Measurements from ENCODE around the gene DMTF1. TPM values are rescaled to one million over a fixed set of nuclear protein-coding genes. Genes with fewer than 3 reads are reported as not detected.

The DMTF1 gene
- total RNA-seq, 1 experiment from 2014 or later = 56.3 TPM

GRCh38 chr7:87218796-87219544 is 66.7 kb downstream of the DMTF1 start (continued):
- no peak for TF ChIP-seq CTCF (IDR thresholded peaks at IDR 0.05 in 2 of 3, conservative IDR thresholded peaks at IDR 0.05 in 1 of 3; ENCODE audit: borderline replicate concordance in 1 of 3, insufficient read depth in 1 of 3, low read depth in 2 of 3, low read length in 2 of 3)
- TF ChIP-seq SRF (IDR thresholded peaks at IDR 0.05; ENCODE audit: low read depth) = no peak
- TF ChIP-seq CEBPB (IDR thresholded peaks at IDR 0.05; ENCODE audit: low read depth) = no peak
- TF ChIP-seq JUND (IDR thresholded peaks at IDR 0.05) = no peak
- TF ChIP-seq, protein P1, sequence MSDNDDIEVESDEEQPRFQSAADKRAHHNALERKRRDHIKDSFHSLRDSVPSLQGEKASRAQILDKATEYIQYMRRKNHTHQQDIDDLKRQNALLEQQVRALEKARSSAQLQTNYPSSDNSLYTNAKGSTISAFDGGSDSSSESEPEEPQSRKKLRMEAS (IDR thresholded peaks at IDR 0.05) = no peak
- TF ChIP-seq ZFX (IDR thresholded peaks at IDR 0.05) = no peak
- no peak for TF ChIP-seq TCF7L2 (IDR thresholded peaks at IDR 0.05; ENCODE audit: borderline replicate concordance, extremely low read depth, insufficient read depth, insufficient read length)
- no peak for TF ChIP-seq ELF1 (IDR thresholded peaks at IDR 0.05; ENCODE audit: borderline replicate concordance, low read depth)
- TF ChIP-seq SIN3A (IDR thresholded peaks at IDR 0.05; ENCODE audit: low read depth) = no peak
- TF ChIP-seq CBX3 (IDR thresholded peaks at IDR 0.05; ENCODE audit: low read depth) = no peak
- TF ChIP-seq FOSL1 (IDR thresholded peaks at IDR 0.05; ENCODE audit: low read depth) = no peak

GRCh38 chr7:87219545-87220025 is 67.3 kb downstream of the DMTF1 start, which contains the start of gene TMEM243:
Gene TMEM243, minus strand, starts transcription at chr7:87219732. Its CDS starts 229 bp downstream, at chr7:87219503.
- Histone ChIP-seq H3K4me2 (ENCODE audit: low read length) (peak within 1 kb of the TSS; percentile 81), H3K9ac (ENCODE audit: low read length) (peak within 1 kb of the TSS; percentile 97), H3K27ac (ENCODE audit: low read depth, low read length) (peak within 1 kb of the TSS; percentile 75), H3K79me2 (ENCODE audit: insufficient read depth, low read length) (peaks cover 50% of the 10 kb centered on the region), H3K27me3 (ENCODE audit: insufficient read depth, low read length) (no peaks in the 10 kb centered on the region), H3K4me1 (ENCODE audit: control insufficient read depth in 1 of 2, insufficient read depth in 2 of 2, low read length in 2 of 2) (peaks cover 0 to 19% of the 10 kb centered on the region in 2 experiments; a peak in 3 of 4 replicates), H3K9me2 (ENCODE audit: insufficient read depth) (no peaks in the 10 kb centered on the region), H3K9me3 (ENCODE audit: control insufficient read depth in 1 of 2, insufficient read depth in 1 of 2, low read depth in 1 of 2, low read length in 2 of 2) (no peaks in the 10 kb centered on the region), H3K36me3 (ENCODE audit: control insufficient read depth in 1 of 2, insufficient read depth in 2 of 2, low read length in 2 of 2) (no peaks in the 10 kb centered on the region; a peak in 2 of 4 replicates), H3K4me3 (replicated peaks in 1 of 2; ENCODE audit: low read depth in 1 of 2, low read length in 2 of 2) (peak within 1 kb of the TSS; percentile 85 to 92), H4K20me1 (ENCODE audit: insufficient read depth) (no peaks in the 10 kb centered on the region; the same call in 1 of the 2 replicates), H2AFZ (ENCODE audit: low read depth, low read length, poor library complexity, severe bottlenecking) (peak within 1 kb of the TSS; percentile 79)
- ChIA-PET CTCF (interaction anchor here (1.3 kb wide), 1 partner anchor 11 kb away, joined by 4 read pairs; no protein-coding TSS in a partner anchor), RAD21 (ENCODE audit: low non-redundant PET in 1 of 2, low total read pairs in 2 of 2, uncharacterized antibody in 2 of 2, unreplicated experiment in 2 of 2) (no interaction called here), POLR2A (interaction anchor here (1.7 to 2.1 kb wide), 2 partner anchors 20 to 67 kb away, joined by 6 to 10 read pairs; partner anchors contain the start of gene DMTF1)
- ATAC-seq = peak; percentile 65
- intact Hi-C loops (cut with micrococcal nuclease) = loop anchor here (5.0 kb wide), 1 partner anchor 292 kb away; no protein-coding TSS in a partner anchor
- no peak for DNase-seq (ENCODE audit: low read depth, low spot score)
- BruUV-seq (replicated peaks) = no TSS peak
- TF ChIP-seq ZFX (IDR thresholded peaks at IDR 0.05) = no peak
- peak in 2 of 3 experiments; percentile 11 to 16; a peak in 1 of 6 replicates for TF ChIP-seq CTCF (IDR thresholded peaks at IDR 0.05 in 2 of 3, conservative IDR thresholded peaks at IDR 0.05 in 1 of 3; ENCODE audit: borderline replicate concordance in 1 of 3, insufficient read depth in 1 of 3, low read depth in 2 of 3, low read length in 2 of 3)
- TF ChIP-seq CBX3 (IDR thresholded peaks at IDR 0.05; ENCODE audit: low read depth) = no peak
- TF ChIP-seq EZH2phosphoT487 (IDR thresholded peaks at IDR 0.05; ENCODE audit: borderline replicate concordance) = no peak
- no peak for TF ChIP-seq SP1 (IDR thresholded peaks at IDR 0.05; ENCODE audit: low read depth)
- TF ChIP-seq, protein P1 (IDR thresholded peaks at IDR 0.05) = peak; percentile 73
- TF ChIP-seq EGR1 (IDR thresholded peaks at IDR 0.05; ENCODE audit: low read depth) = peak; percentile 81
- TF ChIP-seq RAD21 (IDR thresholded peaks at IDR 0.05; ENCODE audit: low read depth) = no peak
- no peak for TF ChIP-seq SIN3A (IDR thresholded peaks at IDR 0.05; ENCODE audit: low read depth)
- TF ChIP-seq TCF7L2 (IDR thresholded peaks at IDR 0.05; ENCODE audit: borderline replicate concordance, extremely low read depth, insufficient read depth, insufficient read length) = no peak
- no peak for TF ChIP-seq EZH2 (IDR thresholded peaks at IDR 0.05)
- TF ChIP-seq JUND (IDR thresholded peaks at IDR 0.05) = no peak
- TF ChIP-seq POLR2AphosphoS5 (IDR thresholded peaks at IDR 0.05; ENCODE audit: low read depth, low read length) = 0 out of 2 replicates have a peak, but pooled peaks have one; percentile 16
- no peak for TF ChIP-seq YY1 (IDR thresholded peaks at IDR 0.05; ENCODE audit: extremely low read depth, insufficient replicate concordance, low read depth, low read length)
